Brain microvascular endothelial cell (primary cell): ENCODE measurements around the gene ANK2.

Experiments
- DNase-seq: peaks from one replicate; pipeline ENCODE4 v3.0.0-alpha.2; 2020
- H3K27ac ChIP-seq: fragments of 250-450 bp; sonication (Bioruptor Pico); 2 replicates; pipeline ENCODE4 v1.5.1; 2020; ENCODE audit warnings: mild to moderate bottlenecking, moderate library complexity
- H3K27me3 ChIP-seq: fragments of 250-450 bp; sonication (Bioruptor Pico); replicated peaks from 2 replicates; pipeline ENCODE4 v1.5.1; 2020; ENCODE audit warnings: mild to moderate bottlenecking
- H3K36me3 ChIP-seq: fragments of 250-450 bp; sonication (Bioruptor Pico); replicated peaks from 2 replicates; pipeline ENCODE4 v1.5.1; 2020; ENCODE audit warnings: mild to moderate bottlenecking
- H3K4me3 ChIP-seq: 2 replicates; pipeline ENCODE4 v1.5.1; 2011; ENCODE audit warnings: low read depth, mild to moderate bottlenecking, control low read depth, low read length, moderate library complexity
- CTCF ChIP-seq: IDR thresholded peaks from 2 replicates; pipeline ENCODE4 v1.5.1; 2011; ENCODE audit warnings: low read depth, mild to moderate bottlenecking, moderate library complexity, low read length, control low read depth, inconsistent platforms; ENCODE audit errors: missing control alignments
- in situ Hi-C: cut with HindIII; loops from 2 replicates; pipeline ENCODE4 v1.10.0; 2017; ENCODE audit warnings: low sequenced_read_pairs, low pct_ligation_motif_present

The ANK2 gene

GRCh38 chr4:113385281-113385899, 335.9 kb downstream of the ANK2 start:
- in situ Hi-C loops, result no loop called here
- H3K27ac ChIP-seq, result no peak overlapping the region

GRCh38 chr4:113389160-113389559, 339.7 kb downstream of the ANK2 start:
- no peaks in the 10 kb centered on the region for H3K27me3 ChIP-seq
- no peak for TF ChIP-seq CTCF
- DNase-seq, result no peak
- no peak overlapping the region for H3K4me3 ChIP-seq
- no peak overlapping the region for H3K27ac ChIP-seq
- H3K36me3 ChIP-seq, result no peaks in the 10 kb centered on the region
- in situ Hi-C loops, result no loop called here

More at GRCh38 chr4:113385281-113385899, 335.9 kb downstream of the ANK2 start:
- Histone ChIP-seq H3K4me3 (no peak overlapping the region), H3K27me3 (no peaks in the 10 kb centered on the region), H3K36me3 (no peaks in the 10 kb centered on the region)
- no peak for TF ChIP-seq CTCF
- DNase-seq, result no peak

- no peak for DNase-seq
- in situ Hi-C loops, result no loop called here
- Histone ChIP-seq H3K27ac (no peak overlapping the region), H3K36me3 (no peaks in the 10 kb centered on the region), H3K4me3 (no peak overlapping the region), H3K27me3 (no peaks in the 10 kb centered on the region)
- TF ChIP-seq CTCF, result no peak
Observed at GRCh38 chr4:113390850-113391249, 341.4 kb downstream of the ANK2 start.

GRCh38 chr4:113394108-113394729, 344.8 kb downstream of the ANK2 start:
- no peak overlapping the region for H3K4me3 ChIP-seq
- no peaks in the 10 kb centered on the region for H3K27me3 ChIP-seq
- TF ChIP-seq CTCF, result no peak
- H3K36me3 ChIP-seq, result no peaks in the 10 kb centered on the region
- in situ Hi-C loops, result no loop called here
- no peak for DNase-seq
- no peak overlapping the region for H3K27ac ChIP-seq

GRCh38 chr4:113394730-113395530, 345.5 kb downstream of the ANK2 start:
- in situ Hi-C loops, result no loop called here
- H3K4me3 ChIP-seq, result no peak overlapping the region
- H3K36me3 ChIP-seq, result no peaks in the 10 kb centered on the region
- peak; percentile 72 for TF ChIP-seq CTCF
- no peaks in the 10 kb centered on the region for H3K27me3 ChIP-seq
- DNase-seq, result peak; percentile 81
- H3K27ac ChIP-seq, result no peak overlapping the region
